Pons (tissue), 1 donor: ENCODE measurements around the gene ZBTB7B.

Experiments
- DNase-seq: peaks from one replicate; pipeline ENCODE4 v3.0.0-alpha.2; 2016; ENCODE audit warnings: low spot score

Gene ZBTB7B

DNA sequence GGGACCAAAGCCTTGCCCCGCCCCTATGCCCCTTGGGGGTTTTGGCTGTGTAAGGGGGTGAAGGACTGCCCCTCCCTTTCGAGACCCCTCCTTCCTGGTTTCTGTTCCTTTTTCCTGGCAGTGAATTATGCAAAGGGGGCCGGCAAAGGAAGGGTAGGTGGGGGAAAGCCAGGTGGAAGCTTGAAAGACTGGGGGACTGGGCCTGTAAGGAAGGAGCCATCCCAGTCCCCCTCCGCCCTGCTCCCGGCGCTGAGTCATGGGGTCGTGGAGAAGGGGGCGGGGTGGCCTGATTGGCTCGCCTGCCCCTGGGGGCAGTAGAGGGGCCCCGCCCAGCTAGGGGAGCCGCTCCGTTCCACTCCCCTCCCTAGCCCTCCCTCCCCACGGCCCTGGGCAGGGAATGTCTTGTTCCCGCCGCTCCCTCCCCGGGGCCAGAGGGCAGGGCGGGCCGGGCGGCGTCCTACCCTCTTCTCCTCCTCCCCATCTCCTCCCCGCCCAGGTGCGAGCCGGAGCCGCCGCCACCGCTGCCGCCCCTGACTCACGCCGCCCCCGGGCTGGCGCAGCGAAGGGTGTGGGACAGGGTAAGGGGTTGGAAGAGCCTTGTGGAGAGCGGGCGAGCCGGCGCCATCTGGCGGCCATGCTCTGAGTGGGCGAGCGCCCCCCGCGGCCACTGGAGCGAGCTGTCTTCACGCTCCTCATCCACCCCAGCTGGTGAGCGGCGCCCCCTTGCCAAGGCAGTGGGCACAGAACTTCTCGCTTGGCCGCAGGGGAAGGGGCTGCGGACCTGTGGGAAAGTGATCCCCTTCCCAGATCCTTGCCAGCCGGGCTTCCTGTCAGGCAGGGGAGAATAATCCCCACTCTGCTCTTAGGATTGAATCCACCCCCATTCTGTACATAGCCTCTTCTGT is 14.7 kb downstream of the ZBTB7B start:
- peak; percentile 83 for DNase-seq

DNA sequence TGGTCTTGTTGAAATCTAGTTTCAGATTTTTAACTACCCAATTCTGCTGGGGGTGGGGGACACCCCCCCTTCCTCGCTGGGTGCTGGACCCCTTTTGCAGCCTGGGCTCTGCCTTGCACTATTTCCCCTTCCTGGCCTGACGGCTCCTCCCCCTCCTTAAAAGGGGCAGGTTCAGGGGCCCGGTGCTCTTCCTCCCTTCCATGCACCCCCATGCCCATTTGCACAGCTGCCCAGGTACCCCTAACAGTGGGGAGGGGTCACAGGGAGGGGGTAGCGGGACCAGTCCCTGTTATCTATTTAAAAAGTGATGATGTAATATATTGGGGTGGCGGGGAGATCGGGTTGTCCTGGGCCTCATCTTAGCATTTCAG is 15.3 kb downstream of the ZBTB7B start:
- no peak for DNase-seq

DNA sequence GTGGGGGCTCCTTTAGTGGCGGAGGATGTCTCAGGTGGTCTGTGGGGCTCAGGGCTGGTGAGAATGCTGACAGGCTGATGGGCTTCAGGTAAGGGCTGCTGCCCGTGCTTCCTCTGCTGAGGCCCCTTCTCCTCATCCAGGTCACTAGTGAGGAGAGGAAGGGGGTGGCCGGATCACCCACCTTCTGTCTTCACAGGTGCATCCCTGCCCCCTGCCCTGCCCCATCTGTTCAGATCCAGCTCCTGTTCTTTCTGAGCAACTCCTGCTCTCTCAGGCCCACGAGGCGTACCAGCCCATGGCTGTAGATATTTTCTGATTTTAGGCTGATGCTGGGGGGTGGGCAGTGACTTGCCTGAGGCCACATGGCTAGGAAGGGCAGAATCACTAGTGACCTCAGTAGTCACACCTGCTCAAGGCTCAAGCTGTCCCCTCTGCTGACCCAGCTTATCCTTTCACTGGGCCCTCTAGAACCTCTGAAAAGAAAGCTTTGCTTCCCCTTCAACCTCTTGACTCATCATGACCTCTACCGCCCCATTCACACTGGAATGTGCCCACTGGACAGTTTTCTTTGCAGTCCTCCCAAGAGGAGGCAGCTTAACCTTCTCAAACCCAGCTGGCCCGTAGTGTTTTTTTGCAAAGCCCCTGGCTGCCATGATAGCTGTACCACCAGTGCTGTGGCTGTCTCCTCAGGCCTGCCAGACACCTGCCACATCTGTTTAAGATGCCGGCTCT is 16.2 kb downstream of the ZBTB7B start:
- no peak for DNase-seq

DNA sequence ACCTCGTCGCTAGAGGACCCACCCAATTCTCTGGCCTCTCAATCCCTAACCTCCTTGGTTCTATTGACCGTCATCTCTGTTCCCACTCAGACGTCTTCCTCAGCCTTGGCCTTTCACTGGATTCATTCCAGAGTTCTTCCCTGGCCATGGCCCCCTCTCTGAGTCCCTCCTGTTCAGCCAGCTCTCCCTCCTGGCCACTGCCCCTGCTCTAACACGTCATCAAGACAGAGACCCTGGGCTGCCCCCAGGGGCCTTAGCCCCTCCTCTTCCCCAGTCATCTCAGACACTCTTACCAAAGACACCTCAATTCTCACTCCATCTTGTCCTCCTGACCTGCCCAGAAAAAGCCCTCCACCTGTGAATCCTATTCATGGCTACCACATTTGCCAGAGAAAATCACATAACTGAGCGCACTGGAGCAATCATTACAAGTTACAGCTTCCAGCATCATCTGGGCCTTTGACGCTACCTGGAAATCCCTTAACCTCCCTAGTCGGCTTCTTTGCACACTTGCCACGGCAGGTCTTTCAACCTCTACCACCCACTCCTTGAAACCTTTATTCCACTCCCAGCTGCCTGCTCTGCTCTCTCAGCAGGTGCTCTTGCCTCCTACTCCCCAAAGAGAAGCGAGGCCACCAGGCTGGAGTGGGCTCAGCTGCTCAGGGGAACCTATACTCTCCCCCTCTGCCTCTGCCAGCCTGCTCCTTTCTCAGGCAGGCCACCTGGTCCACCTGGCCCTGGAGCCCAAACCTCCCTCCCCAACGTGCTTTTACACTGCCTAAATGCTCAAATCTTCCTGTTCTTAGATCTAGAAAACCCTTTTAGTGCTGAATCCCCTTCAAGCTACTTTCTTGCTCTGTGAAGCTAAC is 17.0 kb downstream of the ZBTB7B start:
- DNase-seq, result no peak

DNA sequence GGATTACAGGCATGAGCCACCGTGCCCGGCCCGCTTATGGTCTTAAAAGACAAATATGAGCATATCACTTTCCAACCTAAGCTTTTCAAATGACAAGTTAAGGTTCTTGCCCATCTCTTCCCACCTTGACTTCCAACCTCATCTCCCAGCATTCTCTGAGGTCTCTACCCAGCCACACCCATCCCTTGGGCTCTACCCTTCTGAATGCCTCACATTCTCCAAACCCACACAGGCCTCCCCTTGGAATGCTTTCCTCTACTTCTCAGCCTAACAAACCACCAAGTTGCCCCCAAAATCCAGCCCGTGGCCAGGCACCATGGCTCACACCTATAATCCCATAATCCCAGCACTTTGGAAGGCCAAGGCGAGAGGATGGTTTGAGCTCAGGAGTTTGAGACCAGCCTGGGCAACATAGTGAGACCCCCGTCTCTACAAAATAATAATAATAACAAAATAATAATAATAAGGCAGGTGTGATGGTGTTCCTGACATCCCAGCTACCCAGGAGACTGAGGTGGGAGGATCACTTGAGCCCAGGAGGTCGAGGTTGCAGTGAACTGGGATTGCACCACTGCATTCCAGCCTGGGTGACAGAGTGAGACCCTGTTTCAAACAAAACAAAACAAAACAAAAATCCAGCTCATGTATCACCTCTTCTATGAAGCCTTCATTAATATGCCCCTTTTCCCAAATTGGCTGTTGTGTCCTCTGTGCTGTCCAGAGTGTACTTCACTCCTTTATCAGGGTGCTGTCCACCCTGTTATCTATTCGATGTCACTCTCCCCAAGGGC is 19.7 kb downstream of the ZBTB7B start:
- no peak for DNase-seq

DNA sequence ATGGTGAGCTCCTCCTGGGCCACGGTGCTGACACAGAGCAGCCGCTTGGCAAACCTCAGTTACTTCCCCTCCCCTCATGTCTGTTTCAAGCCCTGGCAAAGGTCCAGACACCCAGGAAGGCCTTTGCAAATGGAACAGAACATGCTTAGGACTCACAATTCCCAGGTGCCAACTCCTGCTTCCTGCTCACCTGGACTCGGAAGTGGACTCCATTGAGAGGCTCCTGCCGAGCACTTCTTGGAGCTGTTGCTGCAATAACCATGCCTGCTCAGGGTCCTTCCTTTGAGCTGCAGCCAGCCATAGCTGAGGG is 20.3 kb downstream of the ZBTB7B start:
- DNase-seq, result no peak

DNA sequence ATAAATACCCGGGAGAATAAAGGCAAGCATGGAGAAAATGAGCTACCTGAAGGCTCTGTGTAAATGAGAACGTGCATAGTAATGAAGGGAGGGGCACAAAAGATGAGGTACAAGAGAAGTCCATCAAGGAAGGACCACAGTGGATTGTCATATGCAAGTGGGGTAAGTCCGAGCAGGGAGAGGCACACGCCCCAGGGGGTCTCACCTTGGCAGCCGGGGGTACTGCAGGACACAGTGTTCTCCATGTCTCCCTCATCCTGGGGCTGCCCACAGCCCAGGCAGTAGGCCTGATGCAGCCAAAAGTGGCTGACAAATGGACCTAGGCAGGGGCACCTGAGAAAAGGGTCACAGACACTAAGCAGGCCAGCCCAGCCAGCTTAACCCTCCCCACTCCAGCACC is 21.0 kb downstream of the ZBTB7B start:
- DNase-seq, result no peak

DNA sequence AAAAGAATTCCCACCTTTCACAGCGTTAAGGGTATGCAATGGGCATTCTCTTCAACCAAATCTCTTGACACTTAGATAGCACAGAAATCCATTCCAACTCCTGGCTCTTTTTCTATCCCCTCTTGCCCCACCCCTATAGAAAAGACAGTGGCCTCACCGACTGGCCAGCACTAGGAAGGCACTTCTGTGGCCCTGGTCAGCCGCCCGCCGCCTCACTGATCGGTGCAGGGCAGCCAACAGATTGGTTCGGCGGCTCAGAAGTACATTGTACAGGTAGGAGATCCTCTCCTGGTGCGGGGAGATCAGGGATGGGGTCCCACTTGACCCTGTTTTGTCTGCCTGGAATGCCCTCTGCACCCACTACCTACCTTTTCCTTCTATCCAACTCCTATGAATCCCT is 21.7 kb downstream of the ZBTB7B start:
- DNase-seq, result no peak

DNA sequence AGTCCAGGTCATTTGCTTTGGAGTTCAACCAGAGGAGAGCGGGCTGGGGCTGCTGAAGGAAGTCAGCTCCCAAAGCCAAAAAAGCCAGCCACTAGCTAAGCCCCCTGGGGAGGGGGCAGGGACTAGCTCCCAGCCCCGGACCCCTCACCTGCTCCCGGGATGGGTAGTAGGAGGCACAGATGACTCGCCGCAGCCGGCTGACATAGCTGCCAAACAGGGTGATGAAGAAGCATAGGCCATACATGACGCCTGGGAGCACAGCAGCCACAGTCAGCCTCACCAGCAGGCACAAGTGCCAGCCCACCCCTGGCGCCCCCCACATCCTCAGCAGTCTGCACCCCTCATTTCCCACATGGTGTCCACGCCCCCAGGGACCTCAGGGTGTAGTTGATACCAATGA is 23.6 kb downstream of the ZBTB7B start:
- no peak for DNase-seq

DNA sequence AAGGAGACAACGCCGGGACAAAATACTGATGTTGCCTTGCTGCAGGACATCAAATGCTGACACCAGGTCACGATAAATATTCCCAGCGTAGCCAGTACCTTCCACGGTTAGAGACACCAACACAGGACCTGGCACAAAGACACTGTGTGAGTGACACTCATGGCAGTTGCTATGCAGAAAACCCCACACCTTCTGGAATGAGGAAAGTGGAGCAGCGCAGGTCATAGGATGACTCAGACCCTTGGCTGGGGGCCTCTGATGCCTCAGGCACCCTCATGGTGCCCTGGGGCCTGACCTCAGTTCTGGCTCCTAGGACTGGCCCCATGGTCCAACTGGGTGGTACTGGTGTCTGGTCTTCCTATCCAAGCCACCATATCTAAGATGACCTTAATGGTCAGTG is 24.0 kb downstream of the ZBTB7B start:
- no peak for DNase-seq

DNA sequence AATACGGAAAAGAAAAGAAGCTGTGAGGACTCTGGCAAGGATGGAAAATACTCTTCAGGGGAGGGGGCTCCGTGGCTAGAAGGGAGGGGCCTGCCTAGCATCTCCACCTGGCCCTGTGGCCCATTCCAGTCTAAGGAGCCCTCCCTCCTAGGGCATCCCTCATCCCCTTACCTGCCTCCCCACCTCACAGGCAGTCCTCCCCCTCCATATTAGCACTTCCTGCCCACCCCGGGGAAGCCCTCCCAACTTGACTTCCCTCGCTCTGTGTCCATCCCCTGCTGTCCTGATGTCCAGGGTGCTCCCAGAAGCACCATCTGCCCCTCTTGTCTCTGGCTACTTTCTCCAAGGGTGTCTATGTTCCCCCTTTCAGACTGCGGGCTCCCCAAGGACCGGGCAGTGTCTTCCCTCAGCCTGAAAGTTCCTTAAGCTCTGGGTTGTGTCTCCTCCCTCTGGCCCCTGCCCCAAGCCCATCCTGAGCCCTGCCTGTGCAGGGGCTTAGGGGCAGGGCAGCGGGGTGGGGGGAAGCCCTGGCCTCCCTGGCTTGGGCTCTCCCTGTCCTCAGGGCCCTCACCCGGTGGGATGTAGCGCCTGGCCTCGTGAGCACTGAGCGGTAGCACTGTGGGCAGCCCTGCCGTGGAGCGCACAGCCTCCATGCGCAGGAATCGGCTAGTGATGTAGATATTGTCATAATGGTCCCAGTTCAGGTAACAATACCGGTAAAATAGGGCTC is 27.1 kb downstream of the ZBTB7B start:
- no peak for DNase-seq

DNA sequence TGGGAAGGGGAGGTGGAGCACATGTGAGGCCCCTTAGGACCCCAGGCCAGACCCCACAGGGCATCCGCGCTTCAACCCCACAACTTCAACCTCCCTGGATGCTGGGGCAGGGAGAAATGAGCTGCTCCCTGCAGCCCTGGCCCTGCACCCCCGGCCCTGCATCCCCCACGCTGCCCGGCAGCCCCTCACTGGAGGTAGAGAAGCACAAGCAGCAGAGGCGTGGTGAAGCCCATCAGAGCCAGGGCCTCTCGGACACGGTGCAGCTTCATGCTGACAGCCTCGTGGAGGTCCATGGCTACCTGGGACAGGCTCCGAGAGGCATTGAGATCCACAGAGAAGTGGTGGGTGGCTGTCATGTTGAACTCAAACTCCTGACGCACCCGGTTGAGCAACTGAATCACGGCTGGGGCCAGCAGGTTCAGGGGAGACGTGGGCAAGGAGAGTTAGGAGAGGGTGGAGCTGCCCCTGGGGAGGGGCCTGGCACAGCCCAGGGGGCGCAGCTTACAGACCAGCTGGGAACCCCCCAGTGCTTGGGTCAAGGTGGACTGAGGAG is 27.7 kb downstream of the ZBTB7B start:
- DNase-seq, result no peak

DNA sequence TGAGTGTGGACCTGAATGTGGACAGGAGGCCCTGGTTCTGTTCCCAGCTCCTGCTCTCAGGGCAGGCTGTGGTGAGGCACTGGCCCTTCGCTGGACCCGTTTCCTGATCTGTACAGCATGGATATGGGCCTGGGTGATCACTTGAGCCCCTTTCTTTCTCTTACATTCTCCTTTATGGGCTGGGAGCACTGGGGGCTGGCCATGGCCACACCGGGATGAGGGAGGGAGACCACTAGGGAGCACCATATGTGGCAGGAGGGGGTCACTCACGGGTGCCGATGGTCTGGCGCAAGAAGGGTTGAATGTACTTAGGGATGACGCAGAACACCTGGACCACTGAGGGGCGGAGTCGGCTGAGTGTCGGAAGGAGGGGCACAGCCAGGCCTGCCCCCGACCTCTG is 28.3 kb downstream of the ZBTB7B start:
- DNase-seq, result no peak

DNA sequence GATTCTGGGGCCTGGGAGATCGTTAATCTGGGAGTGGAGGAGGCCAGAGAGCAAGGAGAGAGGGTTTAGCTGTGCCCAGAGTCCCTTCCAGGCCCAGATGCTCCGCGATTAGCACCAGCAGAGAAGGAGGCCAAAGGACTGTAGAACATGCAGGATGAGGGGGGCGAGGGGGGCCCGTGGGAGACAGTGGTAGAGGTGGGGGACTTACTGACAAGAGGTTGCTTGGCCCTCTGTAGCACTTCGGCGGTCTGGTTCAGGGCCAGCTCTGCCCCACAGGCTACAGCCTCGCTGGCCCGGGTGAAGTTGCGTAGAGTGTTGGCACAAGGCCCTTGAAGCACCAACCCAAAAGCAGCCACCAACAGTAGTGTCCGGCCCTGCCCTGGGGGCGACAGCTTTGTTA is 30.3 kb downstream of the ZBTB7B start:
- DNase-seq, result no peak

DNA sequence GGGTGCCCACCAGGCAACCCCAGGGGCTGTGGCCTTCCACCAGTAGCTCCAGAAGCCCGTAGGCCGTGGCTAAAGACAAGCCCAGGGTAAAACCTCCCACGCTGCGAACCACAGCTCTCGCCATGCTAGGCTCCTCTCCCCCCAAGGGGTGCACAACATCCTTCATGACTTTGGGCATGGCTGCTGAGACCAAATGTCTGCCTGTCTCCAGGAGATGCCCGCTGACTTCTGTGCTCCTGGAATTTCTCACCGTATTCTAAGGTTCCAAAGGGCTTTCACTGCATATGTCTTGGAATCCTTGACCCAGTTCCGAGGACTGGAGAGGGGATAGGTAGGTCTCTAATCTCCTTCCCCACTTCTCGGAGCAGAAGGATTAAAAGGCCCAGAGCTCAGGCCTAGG is 30.9 kb downstream of the ZBTB7B start, which contains the start of the genes DCST1 and DCST2:
Gene DCST1, plus strand, starts transcription at position 301 of the 400 bp plus-strand sequence. CDS start 213 bp downstream, outside the sequence.
Gene DCST2, minus strand, starts transcription at position 258 of the 400 bp plus-strand sequence. Its CDS starts 80 bp downstream, at position 178.
- no peak for DNase-seq

DNA sequence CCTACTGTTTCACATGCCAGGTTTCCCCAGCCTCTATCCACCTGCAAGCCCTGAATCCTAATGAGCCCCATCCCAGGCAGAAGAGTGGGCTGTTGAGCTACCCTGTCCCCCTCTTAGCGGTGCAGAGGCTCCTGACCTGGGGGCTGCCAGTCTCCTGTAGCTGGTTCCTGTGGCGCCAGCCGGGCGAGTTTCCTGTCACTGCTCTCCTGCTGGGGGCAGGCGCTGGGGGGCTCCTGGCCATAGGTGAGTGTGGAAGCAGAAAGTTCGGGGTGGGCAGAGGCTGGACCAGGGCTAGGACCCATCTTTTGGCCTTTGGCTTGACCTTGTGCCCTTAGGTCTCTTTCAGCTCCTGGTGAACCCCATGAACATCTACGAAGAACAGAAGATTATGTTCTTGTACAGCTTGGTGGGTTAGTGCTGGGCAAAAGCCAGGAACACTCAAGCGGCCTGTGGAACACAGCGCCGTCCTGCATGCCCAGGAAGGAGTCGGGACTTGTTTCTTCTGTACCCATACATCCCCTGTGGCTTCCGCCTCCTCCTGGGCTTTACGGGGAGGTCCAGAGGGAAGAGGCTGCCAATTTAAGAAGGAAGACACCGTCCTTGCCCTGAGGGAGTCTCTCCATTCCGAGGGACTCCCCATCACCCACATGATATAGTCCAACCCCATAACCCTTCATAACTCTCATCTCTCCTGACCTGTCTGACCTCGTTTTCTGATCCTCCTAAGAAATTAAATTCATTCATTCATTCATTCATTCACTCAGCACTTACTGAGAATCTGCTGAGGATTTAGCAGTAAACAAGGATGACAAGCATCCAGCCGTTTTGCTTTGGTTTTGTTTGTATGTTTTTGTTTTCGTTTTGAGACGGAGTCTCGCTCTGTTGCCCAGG is 32.0 kb downstream of the ZBTB7B start:
- no peak for DNase-seq

DNA sequence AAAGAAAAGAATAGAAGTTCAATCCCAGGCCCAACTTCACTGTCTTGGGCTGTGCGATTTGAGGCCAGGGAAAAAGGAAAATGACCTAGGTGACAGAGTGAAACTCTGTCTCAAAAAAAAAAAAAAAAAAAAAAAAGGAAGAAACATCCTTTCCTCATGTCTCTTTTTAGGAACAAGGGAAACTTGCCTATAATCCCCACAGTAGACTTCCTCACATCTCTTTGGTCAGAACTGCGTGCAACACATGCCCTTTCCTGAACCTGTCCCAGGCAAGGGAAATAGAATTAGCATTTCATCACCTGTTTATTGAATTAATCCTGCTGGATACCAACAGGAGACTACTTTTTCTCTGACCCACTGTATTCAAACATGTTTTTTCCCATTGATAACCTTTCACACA is 33.3 kb downstream of the ZBTB7B start:
- DNase-seq, result no peak

DNA sequence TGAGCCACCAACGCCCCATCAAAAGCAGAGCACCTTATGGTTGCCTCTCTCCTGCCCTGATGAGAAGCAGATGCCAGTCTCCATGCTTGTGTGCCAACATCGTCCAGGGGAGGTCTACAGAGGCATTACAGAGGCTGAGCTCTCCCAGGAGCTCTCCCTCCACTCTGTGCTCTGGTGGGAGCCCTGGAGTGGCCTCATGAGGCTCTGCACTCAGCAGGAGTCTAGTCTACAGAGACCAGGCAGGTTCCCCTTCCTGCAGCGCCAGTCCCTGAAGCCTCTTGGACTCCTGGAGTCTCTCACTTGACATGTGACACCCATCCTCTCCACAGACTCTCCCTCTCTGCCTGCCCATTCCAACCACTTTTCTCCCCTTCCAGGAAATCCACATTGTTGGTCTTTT is 34.4 kb downstream of the ZBTB7B start:
- DNase-seq, result no peak

DNA sequence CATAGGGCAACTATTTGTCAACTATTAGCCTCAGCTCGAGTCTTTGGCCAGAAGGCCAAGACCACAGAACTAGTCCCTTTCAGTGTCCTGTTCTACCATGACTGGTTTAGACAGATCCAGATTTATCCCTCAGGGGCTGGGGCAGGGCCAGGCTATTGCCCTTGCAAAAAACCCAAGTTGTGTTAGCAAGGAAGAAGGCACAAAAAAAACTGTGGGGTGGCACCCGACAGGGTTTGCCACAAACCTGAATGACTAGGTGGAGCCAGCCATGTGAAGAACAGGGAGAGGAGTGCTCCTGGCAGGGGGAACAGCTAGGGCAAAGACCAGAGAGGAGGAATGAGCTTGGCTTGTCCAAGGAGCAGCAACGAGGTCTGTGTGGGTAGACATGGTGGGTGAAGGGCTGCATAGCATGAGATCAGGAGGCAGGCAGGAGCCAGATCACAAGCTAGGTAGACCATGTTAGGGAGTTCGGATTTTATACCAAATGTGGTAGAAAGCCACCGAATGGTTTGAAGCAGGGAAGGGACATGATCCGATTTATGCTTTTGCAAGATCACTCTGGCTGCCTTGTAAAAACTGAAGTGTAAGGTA is 35.3 kb downstream of the ZBTB7B start:
- no peak for DNase-seq
